RWPE2 (cell line): ENCODE data around the gene GOT2.

Experiments used
- ATAC-seq: fragments of 200-7000 bp; cut with Tn5 transposase; 3 replicates; pipeline ENCODE4 v1.9.1; 2021; ENCODE audit warnings: low read depth
- DNase-seq: peaks from one replicate; pipeline ENCODE4 v3.0.0-alpha.2; 2020; ENCODE audit warnings: low spot score
- H3K27ac ChIP-seq: fragments of 450-650 bp; 2 replicates; pipeline ENCODE4 v1.5.1; 2017; ENCODE audit warnings: mild to moderate bottlenecking; ENCODE audit not compliant: poor library complexity, severe bottlenecking
- H3K27me3 ChIP-seq: fragments of 250-450 bp; sonication (Bioruptor Pico); 2 replicates; pipeline ENCODE4 v1.5.1; 2021; ENCODE audit warnings: mild to moderate bottlenecking, moderate library complexity; ENCODE audit not compliant: insufficient read depth, poor library complexity, severe bottlenecking
- H3K36me3 ChIP-seq: fragments of 250-450 bp; sonication (Bioruptor Pico); 2 replicates; pipeline ENCODE4 v1.5.1; 2020; ENCODE audit warnings: low read depth, mild to moderate bottlenecking, moderate library complexity
- H3K4me1 ChIP-seq: fragments of 250-450 bp; sonication (Bioruptor Pico); 2 replicates; pipeline ENCODE4 v1.5.1; 2021; ENCODE audit warnings: mild to moderate bottlenecking, moderate library complexity; ENCODE audit not compliant: insufficient read depth, poor library complexity, severe bottlenecking
- H3K4me3 ChIP-seq: fragments of 250-450 bp; sonication (Bioruptor Pico); 2 replicates; pipeline ENCODE4 v1.5.1; 2021; ENCODE audit warnings: mild to moderate bottlenecking, moderate library complexity; ENCODE audit not compliant: severe bottlenecking
- H3K9me3 ChIP-seq: fragments of 250-450 bp; sonication (Bioruptor Pico); 2 replicates; pipeline ENCODE4 v1.5.1; 2021; ENCODE audit warnings: mild to moderate bottlenecking, moderate library complexity; ENCODE audit not compliant: severe bottlenecking
- CTCF ChIP-seq: fragments of 450-650 bp; IDR thresholded peaks from one replicate; pipeline ENCODE4 v1.5.1; 2017; ENCODE audit warnings: mild to moderate bottlenecking, moderate library complexity; ENCODE audit not compliant: poor library complexity, severe bottlenecking

GOT2 gene

DNA sequence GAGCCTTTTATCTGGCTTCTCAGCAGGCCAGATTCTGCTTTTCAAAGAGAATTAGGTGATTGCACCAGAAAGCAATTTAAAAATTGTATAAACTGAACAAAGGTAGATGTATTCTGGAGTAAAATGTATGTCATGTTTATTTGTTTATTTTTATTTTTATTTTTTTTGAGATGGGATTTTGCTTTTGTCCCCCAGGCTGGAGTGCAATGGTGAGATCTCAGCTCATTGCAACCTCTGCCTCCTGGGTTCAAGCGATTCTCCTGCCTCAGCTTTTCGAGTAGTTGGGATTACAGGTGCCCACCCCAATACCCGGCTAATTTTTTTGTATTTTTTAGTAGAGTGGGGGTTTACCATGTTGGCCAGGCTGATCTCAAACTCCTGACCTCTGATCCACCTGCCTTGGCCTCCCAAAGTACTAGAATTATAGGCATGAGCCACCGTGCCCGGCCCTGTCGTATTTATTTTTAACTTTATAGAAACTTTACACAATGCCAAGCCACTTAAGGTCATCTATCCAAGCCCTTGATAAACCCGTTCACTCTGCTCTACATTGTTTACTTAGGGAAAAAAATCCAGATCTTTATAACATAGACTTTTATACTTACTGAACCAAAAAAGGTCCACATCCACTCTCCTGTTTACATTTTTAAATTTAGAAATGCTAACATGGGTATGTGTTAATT lies 22.7 kb upstream of the GOT2 start:
- Histone ChIP-seq H3K4me3 (no peak overlapping the region), H3K36me3 (no peaks in the 10 kb centered on the region), H3K9me3 (no peaks in the 10 kb centered on the region), H3K4me1 (no peaks in the 10 kb centered on the region), H3K27ac (no peak overlapping the region), H3K27me3 (no peaks in the 10 kb centered on the region)
- no peak for DNase-seq
- no peak for ATAC-seq
- TF ChIP-seq CTCF = peak; percentile 44

DNA sequence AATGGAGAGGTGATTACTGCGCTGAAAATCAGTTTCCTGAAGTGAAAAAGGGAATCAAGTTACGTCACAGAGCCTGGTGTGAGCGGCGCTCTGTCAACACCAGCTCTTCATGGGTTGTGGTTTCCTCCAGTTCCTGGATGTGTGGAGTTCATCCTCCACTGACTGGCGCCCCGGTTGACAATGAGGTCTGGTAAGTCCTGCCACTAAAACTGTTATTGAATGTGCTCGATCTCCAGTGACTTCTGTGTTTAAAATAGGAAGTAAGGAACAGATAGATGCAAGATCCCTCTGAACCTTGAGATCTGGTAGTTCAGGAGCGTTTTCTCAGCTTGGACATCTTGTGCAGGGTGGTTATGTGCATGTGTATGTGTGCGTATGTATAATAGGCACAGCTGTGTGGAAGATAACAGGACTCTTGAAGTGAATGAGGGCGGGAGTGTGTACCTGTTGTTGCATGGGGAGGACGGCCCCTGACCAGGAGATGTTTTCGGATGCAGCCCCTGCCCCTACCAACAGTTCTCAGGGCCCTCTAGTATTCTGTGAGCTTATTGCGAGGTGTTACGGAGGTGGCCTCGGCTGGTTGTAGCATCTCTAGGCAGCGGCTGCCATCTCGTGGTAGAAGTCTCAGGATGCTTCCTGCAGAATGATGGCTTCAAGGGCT lies 22.0 kb upstream of the GOT2 start:
- H3K9me3 ChIP-seq = no peaks in the 10 kb centered on the region
- no peaks in the 10 kb centered on the region for H3K36me3 ChIP-seq
- TF ChIP-seq CTCF = peak; percentile 84
- H3K4me1 ChIP-seq = no peaks in the 10 kb centered on the region
- H3K4me3 ChIP-seq = no peak overlapping the region
- H3K27me3 ChIP-seq = no peaks in the 10 kb centered on the region
- DNase-seq (no peak), ATAC-seq (peak; percentile 94)
- H3K27ac ChIP-seq = no peak overlapping the region

- TF ChIP-seq CTCF = no peak
- ATAC-seq (no peak), DNase-seq (no peak)
- no peaks in the 10 kb centered on the region for H3K27me3 ChIP-seq
- no peaks in the 10 kb centered on the region for H3K9me3 ChIP-seq
- H3K27ac ChIP-seq = no peak overlapping the region
- H3K4me1 ChIP-seq = no peaks in the 10 kb centered on the region
- H3K36me3 ChIP-seq = no peaks in the 10 kb centered on the region
- no peak overlapping the region for H3K4me3 ChIP-seq
Measured at GRCh38 chr16:58753711-58754134, 19.6 kb upstream of the GOT2 start.

- H3K4me3 ChIP-seq = no peak overlapping the region
- ATAC-seq (no peak), DNase-seq (no peak)
- no peaks in the 10 kb centered on the region for H3K27me3 ChIP-seq
- H3K4me1 ChIP-seq = peaks cover 9% of the 10 kb centered on the region
- TF ChIP-seq CTCF = no peak
- H3K9me3 ChIP-seq = no peaks in the 10 kb centered on the region
- H3K36me3 ChIP-seq = no peaks in the 10 kb centered on the region
- no peak overlapping the region for H3K27ac ChIP-seq
Measured at GRCh38 chr16:58744497-58744896, 10.4 kb upstream of the GOT2 start.

DNA sequence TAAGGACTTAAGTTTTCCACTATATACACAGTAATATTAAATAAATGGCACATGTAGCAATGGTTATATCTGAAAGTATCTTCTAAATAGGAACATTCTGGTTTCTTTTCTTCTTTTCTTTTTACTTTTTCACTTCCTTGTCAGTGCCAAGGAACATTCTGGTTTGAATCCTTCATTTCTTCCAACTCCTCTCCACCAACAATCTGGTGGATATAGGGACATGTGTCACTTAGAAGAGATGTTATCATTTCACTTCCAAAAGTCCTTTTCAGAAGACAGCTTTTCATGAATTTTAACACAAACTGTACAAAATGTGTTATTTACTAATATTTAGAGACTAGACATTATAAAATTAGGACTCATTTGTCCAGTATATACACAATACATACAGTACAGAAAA lies 7.9 kb upstream of the GOT2 start:
- H3K27ac ChIP-seq = no peak overlapping the region
- no peak overlapping the region for H3K4me3 ChIP-seq
- no peaks in the 10 kb centered on the region for H3K36me3 ChIP-seq
- ATAC-seq = no peak
- no peak for TF ChIP-seq CTCF
- DNase-seq = no peak
- no peaks in the 10 kb centered on the region for H3K27me3 ChIP-seq
- H3K9me3 ChIP-seq = no peaks in the 10 kb centered on the region
- H3K4me1 ChIP-seq = peaks cover 9% of the 10 kb centered on the region
